Skeletal muscle satellite cell (primary cell): Measurements from ENCODE around the gene TANGO2.

ENCODE experiments used
- H3K27me3 ChIP-seq: 2 replicates; pipeline ENCODE4 v1.7.0; 2013; ENCODE audit warnings: low read length; ENCODE audit not compliant: control insufficient read depth, insufficient read depth
- H3K36me3 ChIP-seq: 2 replicates; pipeline ENCODE4 v1.7.0; 2013; ENCODE audit warnings: mild to moderate bottlenecking, control low read depth, low read length; ENCODE audit not compliant: insufficient read depth
- H3K4me1 ChIP-seq: 2 replicates; pipeline ENCODE4 v1.7.0; 2013; ENCODE audit warnings: low read length; ENCODE audit not compliant: control insufficient read depth, insufficient read depth
- H3K4me2 ChIP-seq: 2 replicates; pipeline ENCODE4 v1.7.0; 2013; ENCODE audit warnings: mild to moderate bottlenecking, low read length
- H3K4me3 ChIP-seq: 2 replicates; pipeline ENCODE4 v1.7.0; 2013; ENCODE audit warnings: low read length
- H3K9ac ChIP-seq: 2 replicates; pipeline ENCODE4 v1.7.0; 2013; ENCODE audit warnings: mild to moderate bottlenecking, low read depth, low read length, moderate library complexity
- H3K9me3 ChIP-seq: replicated peaks from 2 replicates; pipeline ENCODE4 v1.7.0; 2013; ENCODE audit warnings: mild to moderate bottlenecking, control low read depth, low read length

Gene TANGO2

DNA sequence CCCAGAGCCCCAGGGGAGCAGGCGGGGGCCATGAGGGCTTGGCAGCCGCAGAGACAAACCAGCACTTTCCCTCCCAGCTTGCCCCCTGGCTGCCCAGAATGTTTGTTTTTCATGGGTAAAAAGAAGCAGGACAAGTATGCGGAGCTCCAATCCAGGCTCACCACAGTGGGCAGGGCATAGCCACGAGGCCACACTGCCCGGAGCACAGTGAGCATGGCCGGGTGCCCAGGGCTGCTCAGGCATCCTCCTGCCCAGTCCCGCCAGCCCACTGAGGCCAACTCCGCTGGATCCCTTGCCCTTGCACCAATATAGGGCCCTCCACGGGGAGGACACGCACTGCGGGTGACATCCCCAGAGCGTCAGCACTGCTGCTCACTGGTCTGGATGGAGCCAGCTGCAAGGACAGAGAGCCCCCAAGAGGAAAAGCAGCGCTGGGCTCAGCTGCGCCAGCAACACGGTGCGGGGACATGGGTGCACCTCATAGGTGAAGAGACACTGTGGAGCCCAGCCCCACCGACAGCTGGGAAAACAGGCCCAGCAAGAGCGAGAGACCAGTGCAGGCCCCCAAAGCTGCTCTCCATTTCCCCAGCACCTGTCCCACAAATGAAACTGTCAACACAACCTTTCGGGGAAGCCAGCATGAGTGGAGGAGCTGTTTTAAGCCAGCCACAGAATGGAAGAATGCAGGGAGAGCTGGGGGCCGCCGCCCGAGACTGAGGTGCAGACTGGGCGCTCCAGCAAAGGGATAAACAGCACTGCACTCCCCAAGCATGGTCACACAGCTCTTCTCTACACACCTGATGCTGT lies 29.1 kb upstream of the TANGO2 start:
- H3K9ac ChIP-seq = no peak overlapping the region
- H3K4me3 ChIP-seq = no peak overlapping the region
- H3K36me3 ChIP-seq = no peaks in the 10 kb centered on the region
- peaks cover 2% of the 10 kb centered on the region for H3K27me3 ChIP-seq
- no peak overlapping the region for H3K4me2 ChIP-seq
- H3K9me3 ChIP-seq = no peaks in the 10 kb centered on the region
- H3K4me1 ChIP-seq = peaks cover 39% of the 10 kb centered on the region

DNA sequence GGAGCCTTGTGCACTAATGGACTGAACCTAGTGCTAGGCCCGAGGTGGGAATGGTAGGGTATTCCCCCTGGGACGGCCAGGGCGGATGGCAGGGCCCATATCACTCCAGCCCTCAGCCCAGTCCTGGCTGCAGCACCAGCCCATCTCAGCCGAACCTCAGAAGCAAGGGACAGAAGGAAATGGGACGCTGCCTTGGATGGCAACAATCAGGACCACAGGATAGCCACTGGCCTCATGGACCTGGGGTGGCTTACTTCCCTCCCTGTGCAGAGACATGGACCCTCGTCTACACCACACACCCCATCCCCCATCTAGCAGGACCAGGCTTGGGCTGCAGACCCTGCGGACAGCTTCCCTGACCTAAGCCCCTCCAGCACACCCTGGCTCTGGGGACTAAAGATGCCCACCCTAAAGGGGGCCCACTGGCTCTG lies 28.4 kb upstream of the TANGO2 start:
- Histone ChIP-seq H3K9ac (no peak overlapping the region), H3K36me3 (no peaks in the 10 kb centered on the region), H3K27me3 (peaks cover 8% of the 10 kb centered on the region), H3K4me1 (peaks cover 39% of the 10 kb centered on the region), H3K4me3 (no peak overlapping the region), H3K9me3 (no peaks in the 10 kb centered on the region), H3K4me2 (no peak overlapping the region)

DNA sequence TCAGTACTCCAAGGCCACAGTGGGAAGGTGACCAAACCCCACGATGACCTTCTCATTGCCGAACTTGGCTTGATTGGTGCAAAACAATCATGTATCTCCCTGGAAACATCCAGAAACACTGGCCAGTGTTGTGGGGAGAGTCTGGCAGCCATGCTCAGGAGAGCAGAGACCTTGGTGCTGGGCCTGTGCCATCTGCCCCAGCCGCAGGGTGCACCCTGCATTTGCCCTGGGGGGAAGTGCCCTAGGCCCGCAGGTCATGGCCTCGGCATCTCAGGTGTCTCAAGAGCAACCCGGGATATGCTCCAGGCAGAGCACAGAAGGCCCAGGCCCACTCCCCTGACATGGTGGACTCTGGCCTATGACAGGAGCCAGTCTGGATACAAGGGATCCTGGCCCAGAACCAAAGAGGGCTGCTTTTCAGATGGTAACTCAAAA lies 28.0 kb upstream of the TANGO2 start:
- no peak overlapping the region for H3K9ac ChIP-seq
- no peaks in the 10 kb centered on the region for H3K36me3 ChIP-seq
- no peaks in the 10 kb centered on the region for H3K9me3 ChIP-seq
- H3K4me1 ChIP-seq = peaks cover 39% of the 10 kb centered on the region
- peaks cover 9% of the 10 kb centered on the region for H3K27me3 ChIP-seq
- no peak overlapping the region for H3K4me2 ChIP-seq
- no peak overlapping the region for H3K4me3 ChIP-seq

DNA sequence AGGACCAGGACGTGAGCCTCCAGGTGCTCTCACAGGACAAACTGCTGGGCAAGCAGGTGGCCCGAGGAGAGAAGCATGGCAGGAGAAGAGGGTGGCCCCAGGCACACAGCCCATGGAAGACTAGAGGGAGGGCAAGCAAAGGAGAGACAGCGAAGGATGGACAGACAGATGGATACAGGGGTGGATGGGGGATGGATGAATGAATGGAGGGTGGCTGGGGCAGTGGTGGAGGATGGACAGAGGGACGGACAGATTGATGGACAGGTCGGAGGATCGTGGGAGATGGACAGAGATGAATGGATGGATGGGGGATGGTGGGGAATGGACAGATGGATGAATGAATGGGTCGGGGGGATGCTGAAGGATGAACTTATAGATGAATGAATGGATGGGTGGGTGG lies 27.0 kb upstream of the TANGO2 start:
- Histone ChIP-seq H3K4me2 (no peak overlapping the region), H3K4me1 (peaks cover 43% of the 10 kb centered on the region)

DNA sequence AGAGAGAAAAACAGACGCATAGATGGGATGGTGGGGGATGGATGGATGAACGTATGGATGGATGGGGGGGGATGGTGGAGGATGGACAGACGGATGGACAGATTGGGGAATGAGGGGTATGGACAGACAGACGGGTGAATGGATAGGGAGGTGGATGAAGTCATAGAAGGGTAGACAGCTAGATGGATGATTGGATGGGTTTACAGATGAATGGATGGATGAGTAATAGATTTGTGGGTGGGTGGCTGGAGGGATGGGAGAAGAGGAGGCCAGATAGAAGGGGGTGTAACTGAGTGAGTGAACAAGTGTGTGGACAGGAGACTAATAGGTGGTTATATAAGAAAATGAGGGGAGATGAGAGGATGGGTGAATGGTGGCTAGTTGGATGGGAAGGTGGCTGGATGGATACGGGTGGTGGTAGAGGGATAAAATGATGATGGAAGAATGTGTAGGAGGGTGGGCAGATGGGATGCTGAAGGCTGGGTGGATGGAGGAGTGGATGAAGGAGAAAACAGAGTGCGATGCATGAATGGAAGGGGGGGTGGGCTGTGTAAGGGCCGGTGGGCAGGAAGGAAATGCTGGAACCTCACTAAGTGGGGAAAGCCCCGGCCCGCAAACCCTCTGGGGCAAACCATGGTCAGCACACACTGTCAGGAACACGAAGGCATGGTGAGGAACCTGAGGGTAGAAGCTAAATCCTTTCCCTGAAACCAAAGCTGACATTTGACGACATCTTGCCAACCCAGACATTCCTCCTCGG lies 25.9 kb upstream of the TANGO2 start:
- Histone ChIP-seq H3K4me3 (no peak overlapping the region), H3K4me2 (peak overlapping the region; percentile 44), H3K27me3 (peaks cover 12% of the 10 kb centered on the region), H3K9me3 (no peaks in the 10 kb centered on the region), H3K36me3 (no peaks in the 10 kb centered on the region), H3K4me1 (peaks cover 47% of the 10 kb centered on the region), H3K9ac (no peak overlapping the region)

More for the DNA sequence above, 27.0 kb upstream of the TANGO2 start:
- H3K9me3 ChIP-seq = no peaks in the 10 kb centered on the region
- no peak overlapping the region for H3K4me3 ChIP-seq
- H3K27me3 ChIP-seq = peaks cover 12% of the 10 kb centered on the region
- no peaks in the 10 kb centered on the region for H3K36me3 ChIP-seq
- H3K9ac ChIP-seq = no peak overlapping the region

DNA sequence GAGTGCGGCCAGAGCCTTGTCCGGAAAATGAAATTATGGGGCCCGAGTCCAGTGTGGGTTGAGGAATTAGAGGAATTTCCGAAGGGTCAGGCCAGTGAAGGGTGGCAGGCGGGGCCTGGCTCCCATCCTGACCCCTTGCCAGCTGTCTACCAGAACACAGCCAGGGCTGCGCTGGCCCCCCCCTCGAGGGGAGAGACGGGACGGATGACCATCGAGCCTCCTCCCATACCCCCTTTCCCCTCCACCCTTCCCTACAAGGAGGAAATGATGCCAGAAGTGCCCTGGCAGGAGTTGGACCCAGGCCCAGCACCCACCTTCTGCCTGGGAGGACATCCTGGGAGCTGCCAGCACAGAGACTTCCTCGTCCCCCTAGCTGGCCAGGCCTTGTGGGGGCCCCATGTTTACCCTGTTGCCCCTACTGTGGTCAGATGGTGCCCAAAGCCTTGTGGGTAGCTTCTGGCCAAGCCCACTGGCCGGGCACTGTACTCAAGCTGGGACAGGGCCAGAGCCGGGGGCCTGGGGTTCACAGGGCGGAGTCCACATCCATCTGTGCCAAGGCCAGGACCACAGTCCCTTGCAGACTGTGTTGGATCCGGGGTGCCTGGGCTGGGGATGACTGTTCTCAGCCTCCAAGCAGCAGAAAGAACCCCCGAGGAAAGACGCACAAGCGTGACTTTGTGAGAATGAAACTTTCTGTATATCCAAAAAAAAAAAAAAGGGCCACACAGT lies 25.1 kb upstream of the TANGO2 start:
- peaks cover 44% of the 10 kb centered on the region for H3K4me1 ChIP-seq

DNA sequence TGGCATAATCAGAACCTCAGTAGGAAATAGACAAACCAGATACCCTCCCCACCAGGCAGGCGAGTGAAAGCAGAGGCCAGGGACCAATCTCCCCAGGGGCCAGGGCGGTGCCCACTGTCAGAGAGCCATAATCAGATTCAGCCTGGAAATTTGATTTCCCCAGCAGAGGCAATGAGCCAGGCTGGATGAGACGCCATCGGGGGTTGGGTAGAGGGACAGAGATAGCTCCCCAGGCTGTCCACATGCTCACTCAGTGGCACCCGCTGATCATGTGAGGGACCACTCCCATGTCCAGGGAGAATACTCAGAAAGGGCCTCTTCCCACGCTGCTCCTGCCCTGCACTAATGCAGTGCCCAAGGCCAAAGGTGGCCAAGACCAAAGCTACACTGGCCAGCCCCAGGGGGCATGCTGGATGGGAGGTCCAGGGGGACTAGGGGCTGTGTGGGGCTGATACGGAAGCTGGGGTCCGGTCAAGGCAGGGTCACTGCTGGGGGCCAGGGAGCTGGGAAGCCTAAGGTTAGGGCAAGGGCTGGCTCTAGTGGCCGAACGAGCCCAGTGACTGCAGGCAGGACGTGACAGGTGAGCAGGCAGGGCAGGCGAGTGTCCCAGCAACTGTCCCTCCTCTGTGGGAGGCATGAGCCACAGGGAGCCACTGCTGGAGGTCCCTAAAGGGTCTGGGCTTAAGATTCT lies 24.1 kb upstream of the TANGO2 start:
- Histone ChIP-seq H3K4me2 (no peak overlapping the region), H3K9ac (no peak overlapping the region), H3K4me1 (peaks cover 33% of the 10 kb centered on the region), H3K4me3 (no peak overlapping the region), H3K27me3 (peaks cover 12% of the 10 kb centered on the region), H3K36me3 (no peaks in the 10 kb centered on the region), H3K9me3 (no peaks in the 10 kb centered on the region)

More for the DNA sequence above, 25.1 kb upstream of the TANGO2 start:
- H3K4me3 ChIP-seq = no peak overlapping the region
- H3K4me2 ChIP-seq = peak overlapping the region; percentile 44
- no peak overlapping the region for H3K9ac ChIP-seq
- H3K36me3 ChIP-seq = no peaks in the 10 kb centered on the region
- no peaks in the 10 kb centered on the region for H3K9me3 ChIP-seq
- H3K27me3 ChIP-seq = peaks cover 12% of the 10 kb centered on the region

DNA sequence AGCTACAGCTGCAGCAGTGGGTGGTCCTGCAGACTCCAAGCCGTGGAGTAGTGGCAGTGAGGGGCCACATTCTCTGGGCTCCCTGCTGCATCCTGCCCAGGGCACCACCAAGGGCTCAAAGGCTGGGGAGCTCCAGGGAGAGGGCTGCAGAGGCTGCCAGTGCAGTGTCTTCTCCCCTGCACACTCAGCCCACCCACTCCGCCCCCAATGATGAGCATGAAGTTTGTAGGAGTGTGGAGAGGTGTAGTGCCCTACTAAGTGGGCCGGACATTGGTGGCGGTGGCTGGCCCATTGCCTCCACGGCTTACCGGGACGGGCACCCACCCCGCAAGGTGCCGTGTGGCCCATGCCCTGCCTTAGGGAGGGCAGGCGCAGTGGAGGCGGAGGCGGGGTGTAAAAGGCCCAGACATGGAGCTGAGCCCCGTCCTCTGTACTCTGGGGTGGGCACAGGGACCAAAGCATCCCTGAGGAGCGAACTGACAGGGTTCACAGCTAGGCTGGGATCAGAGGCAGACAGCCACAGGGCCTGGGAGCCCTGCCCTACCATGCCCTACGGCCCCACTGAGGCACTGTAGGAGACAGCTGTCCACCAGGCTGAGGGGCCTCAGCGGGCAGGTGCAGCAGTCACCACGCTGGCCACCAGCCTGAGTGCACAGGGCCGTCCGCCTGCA lies 23.2 kb upstream of the TANGO2 start:
- Histone ChIP-seq H3K4me3 (no peak overlapping the region), H3K4me1 (peaks cover 32% of the 10 kb centered on the region), H3K9ac (no peak overlapping the region), H3K27me3 (peaks cover 12% of the 10 kb centered on the region), H3K4me2 (no peak overlapping the region), H3K9me3 (no peaks in the 10 kb centered on the region), H3K36me3 (no peaks in the 10 kb centered on the region)

DNA sequence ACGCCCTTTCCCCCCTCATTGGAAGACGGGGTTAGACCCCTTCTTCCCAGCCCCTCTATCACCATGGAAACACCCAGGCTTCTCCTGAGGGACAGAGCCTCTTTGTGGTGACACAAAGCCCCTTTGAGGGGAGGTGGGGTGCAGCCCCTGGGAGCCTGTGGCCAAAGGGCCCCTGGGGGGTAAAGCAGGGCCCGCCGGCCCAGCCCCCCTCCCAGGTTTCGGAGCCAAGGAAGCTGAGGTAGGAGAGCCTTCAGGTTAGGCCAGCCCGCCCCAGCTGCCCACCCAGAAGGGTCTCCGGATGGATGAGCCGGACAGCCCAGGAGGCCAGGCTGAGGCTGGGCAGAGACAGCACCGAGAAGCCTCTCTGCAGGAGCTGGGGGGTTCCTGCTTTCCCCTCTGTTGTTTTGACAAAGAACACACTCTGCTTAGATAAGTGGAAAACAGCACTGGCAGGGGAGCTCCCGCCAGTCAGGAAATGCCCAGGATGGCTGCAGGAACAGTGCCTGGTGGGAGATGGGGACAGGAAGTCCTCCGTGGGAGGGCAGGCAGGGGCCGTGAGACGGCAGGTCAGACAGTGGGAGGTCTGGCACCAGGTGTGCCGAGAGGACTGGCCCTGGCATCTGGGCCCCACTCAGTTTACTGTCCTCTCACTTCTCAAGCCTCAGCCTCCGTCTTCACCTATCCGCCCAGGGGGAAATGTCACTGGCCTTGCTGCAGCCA lies 22.5 kb upstream of the TANGO2 start:
- H3K9me3 ChIP-seq = peaks cover 1% of the 10 kb centered on the region
- H3K4me1 ChIP-seq = peaks cover 32% of the 10 kb centered on the region

More for the DNA sequence above, 22.5 kb upstream of the TANGO2 start:
- Histone ChIP-seq H3K27me3 (peaks cover 12% of the 10 kb centered on the region), H3K4me3 (no peak overlapping the region), H3K9ac (no peak overlapping the region), H3K36me3 (no peaks in the 10 kb centered on the region), H3K4me2 (no peak overlapping the region)
